Peyer's patch (tissue), 4 donors: ENCODE measurements around the gene CCDC200. TPM values are rescaled to one million over a fixed set of nuclear protein-coding genes. Genes with fewer than 3 reads are reported as not detected.
"Not testable (repeated sequence)": the region's sequence is repeated elsewhere in the genome, so short reads cannot be mapped to it uniquely, and the experiment has no call there.

Source experiments
- DNase-seq, 3 donors: peaks; one replicate each; pipeline ENCODE4 v3.0.0-alpha.2; 2017 to 2019
- H3K27ac ChIP-seq, 4 donors: fragments of 200-600 bp; sonication (generic); one replicate each; pipeline ENCODE4 v1.5.1; 2016 to 2019
- H3K27me3 ChIP-seq, 2 donors: fragments of 200-600 bp; sonication (generic); one replicate each; pipeline ENCODE4 v1.5.1; 2019
- H3K36me3 ChIP-seq, 3 donors: fragments of 200-600 bp; sonication (generic); one replicate each; pipeline ENCODE4 v1.5.1; 2016 to 2019
- H3K4me1 ChIP-seq, 4 donors: fragments of 200-600 bp; sonication (generic); one replicate each; pipeline ENCODE4 v1.5.1; 2016 to 2019
- H3K4me3 ChIP-seq, 4 donors: fragments of 200-600 bp; sonication (generic); 1 replicate in 3 of 4; 2 replicates in 1 of 4; pipeline ENCODE4 v1.5.1; 2016 to 2019; ENCODE audit warnings: mild to moderate bottlenecking in 1 of 4
- H3K9me3 ChIP-seq, 4 donors: fragments of 200-600 bp; sonication (generic); one replicate each; pipeline ENCODE4 v1.5.1; 2016 to 2019; ENCODE audit warnings: mild to moderate bottlenecking in 1 of 4
- POLR2A ChIP-seq, 2 donors: fragments of 450-650 bp; IDR thresholded peaks; one replicate each; pipeline ENCODE4 v1.5.1; 2017; ENCODE audit warnings: antibody characterized with exemption in 2 of 2, mild to moderate bottlenecking in 2 of 2, moderate library complexity in 2 of 2
- total RNA-seq, 4 donors: library from RNA; depleted of rRNA; stranded (reverse); fragments of >200 nt; gene quantifications; one replicate each; pipeline ENCODE4 v1.1.0, GENCODE V29; 2016
- TF ChIP-seq, protein P1 (sequence below), 6 experiments: fragments of 450-650 bp in 4 of 6; fragments of 200-600 bp in 2 of 6; sonication (generic) in 1 of 6; IDR thresholded peaks; one replicate each; pipeline ENCODE4 v1.5.1; 2017 to 2019; ENCODE audit warnings: antibody characterized with exemption in 6 of 6, mild to moderate bottlenecking in 3 of 6, moderate library complexity in 1 of 6

The CCDC200 gene
- total RNA-seq, 4 donors from 2014 or later = 1.5 TPM; not detected in 3

DNA sequence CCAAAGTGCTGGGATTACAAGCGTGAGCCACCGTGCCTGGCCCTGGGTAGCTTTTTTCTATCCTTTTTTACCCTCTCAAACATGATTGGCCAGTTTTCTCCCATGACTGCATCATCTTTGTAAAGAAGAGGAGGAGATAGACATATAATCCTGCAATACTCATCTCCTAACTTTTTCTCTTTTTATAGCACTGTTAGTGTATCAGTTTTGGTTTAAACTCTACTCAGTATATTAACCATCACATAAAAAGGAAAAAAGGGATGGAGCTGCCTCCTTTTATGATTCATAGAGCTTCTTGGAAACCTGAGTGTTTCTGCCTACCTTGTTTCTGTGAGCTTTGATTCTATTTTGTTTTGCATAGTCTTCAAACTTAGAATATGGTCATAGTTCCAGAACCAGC lies 28.8 kb downstream of the CCDC200 start:
- TF ChIP-seq, protein P1, sequence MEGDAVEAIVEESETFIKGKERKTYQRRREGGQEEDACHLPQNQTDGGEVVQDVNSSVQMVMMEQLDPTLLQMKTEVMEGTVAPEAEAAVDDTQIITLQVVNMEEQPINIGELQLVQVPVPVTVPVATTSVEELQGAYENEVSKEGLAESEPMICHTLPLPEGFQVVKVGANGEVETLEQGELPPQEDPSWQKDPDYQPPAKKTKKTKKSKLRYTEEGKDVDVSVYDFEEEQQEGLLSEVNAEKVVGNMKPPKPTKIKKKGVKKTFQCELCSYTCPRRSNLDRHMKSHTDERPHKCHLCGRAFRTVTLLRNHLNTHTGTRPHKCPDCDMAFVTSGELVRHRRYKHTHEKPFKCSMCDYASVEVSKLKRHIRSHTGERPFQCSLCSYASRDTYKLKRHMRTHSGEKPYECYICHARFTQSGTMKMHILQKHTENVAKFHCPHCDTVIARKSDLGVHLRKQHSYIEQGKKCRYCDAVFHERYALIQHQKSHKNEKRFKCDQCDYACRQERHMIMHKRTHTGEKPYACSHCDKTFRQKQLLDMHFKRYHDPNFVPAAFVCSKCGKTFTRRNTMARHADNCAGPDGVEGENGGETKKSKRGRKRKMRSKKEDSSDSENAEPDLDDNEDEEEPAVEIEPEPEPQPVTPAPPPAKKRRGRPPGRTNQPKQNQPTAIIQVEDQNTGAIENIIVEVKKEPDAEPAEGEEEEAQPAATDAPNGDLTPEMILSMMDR (IDR thresholded peaks at IDR 0.05) = no peak
- no peak for TF ChIP-seq POLR2A (IDR thresholded peaks at IDR 0.05)
- no peak for DNase-seq
- no peaks in the 10 kb centered on the region for H3K4me1 ChIP-seq
- H3K9me3 ChIP-seq = no peaks in the 10 kb centered on the region
- H3K36me3 ChIP-seq = peaks cover 0 to 100% (median 6%) of the 10 kb centered on the region in 3 donors
- no peaks in the 10 kb centered on the region for H3K27me3 ChIP-seq
- no peak overlapping the region for H3K27ac ChIP-seq
- no peak overlapping the region for H3K4me3 ChIP-seq

DNA sequence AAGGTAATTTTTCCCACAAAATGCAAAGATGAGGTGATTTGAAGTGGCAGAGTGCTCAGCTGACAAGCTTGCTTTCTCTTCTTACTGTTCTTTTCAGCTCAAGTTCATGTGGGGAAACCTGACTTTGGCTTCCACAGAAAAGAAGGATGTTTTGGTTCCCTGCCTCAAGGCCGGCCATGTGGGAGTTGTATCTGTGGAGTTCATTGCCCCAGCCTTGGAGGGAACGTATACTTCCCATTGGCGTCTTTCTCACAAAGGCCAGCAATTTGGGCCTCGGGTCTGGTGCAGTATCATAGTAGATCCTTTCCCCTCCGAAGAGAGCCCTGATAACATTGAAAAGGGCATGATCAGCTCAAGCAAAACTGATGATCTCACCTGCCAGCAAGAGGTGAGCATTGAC lies 35.2 kb downstream of the CCDC200 start:
- H3K36me3 ChIP-seq = peaks cover 0 to 100% (median 2%) of the 10 kb centered on the region in 3 donors
- no peak overlapping the region for H3K4me3 ChIP-seq
- TF ChIP-seq POLR2A (IDR thresholded peaks at IDR 0.05) = no peak
- TF ChIP-seq, protein P1 (IDR thresholded peaks at IDR 0.05) = no peak

DNA sequence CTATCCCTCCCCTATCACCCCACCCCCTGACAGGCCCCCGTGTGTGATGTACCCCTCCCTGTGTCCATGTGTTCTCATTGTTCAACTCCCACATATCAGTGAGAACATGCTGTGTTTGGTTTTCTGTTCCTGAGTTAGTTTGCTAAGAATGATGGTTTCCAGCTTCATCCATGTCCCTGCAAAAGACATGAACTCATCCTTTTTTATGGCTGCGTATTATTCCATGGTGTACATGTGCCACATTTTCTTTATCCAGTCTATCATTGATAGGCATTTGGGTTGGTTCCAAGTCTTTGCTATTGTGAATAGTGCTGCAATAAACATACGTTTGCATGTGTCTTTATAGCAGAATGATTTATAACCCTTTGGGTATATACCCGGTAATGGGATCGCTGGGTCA lies 41.8 kb downstream of the CCDC200 start:
- peaks cover 0 to 96% (median 0%) of the 10 kb centered on the region in 3 donors for H3K36me3 ChIP-seq
- not testable (repeated sequence) for DNase-seq, H3K4me1 ChIP-seq, H3K4me3 ChIP-seq, H3K27ac ChIP-seq, H3K9me3 ChIP-seq, H3K27me3 ChIP-seq

More for the DNA sequence above, 35.2 kb downstream of the CCDC200 start:
- H3K9me3 ChIP-seq = no peaks in the 10 kb centered on the region
- no peaks in the 10 kb centered on the region for H3K4me1 ChIP-seq
- no peaks in the 10 kb centered on the region for H3K27me3 ChIP-seq
- DNase-seq = no peak
- no peak overlapping the region for H3K27ac ChIP-seq

DNA sequence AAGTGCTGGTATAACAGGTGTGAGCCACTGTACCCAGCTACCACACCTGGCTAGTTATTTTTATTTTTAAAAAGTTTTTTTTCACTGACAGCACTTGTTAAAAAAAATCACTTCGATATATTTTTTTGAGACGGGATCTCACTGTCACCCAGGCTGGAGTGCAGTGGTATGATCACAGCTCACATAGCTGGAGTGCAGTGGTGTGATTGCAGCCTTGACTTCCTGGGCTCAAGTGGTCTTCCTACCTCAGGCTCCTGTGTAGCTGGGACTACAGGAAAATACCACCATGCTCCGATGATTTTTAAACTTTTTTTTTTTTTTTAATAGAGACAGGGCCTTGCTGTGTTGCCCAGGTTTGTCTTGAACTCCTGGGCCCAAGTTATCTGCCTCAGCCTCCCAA lies 44.5 kb downstream of the CCDC200 start:
- H3K27me3 ChIP-seq = no peaks in the 10 kb centered on the region
- H3K9me3 ChIP-seq = no peaks in the 10 kb centered on the region
- H3K36me3 ChIP-seq = peaks cover 0 to 96% (median 0%) of the 10 kb centered on the region in 3 donors
- no peak overlapping the region for H3K4me3 ChIP-seq
- no peak overlapping the region for H3K27ac ChIP-seq
- DNase-seq = no peak
- TF ChIP-seq POLR2A (IDR thresholded peaks at IDR 0.05) = no peak
- TF ChIP-seq, protein P1 (IDR thresholded peaks at IDR 0.05) = no peak
- H3K4me1 ChIP-seq = no peaks in the 10 kb centered on the region

DNA sequence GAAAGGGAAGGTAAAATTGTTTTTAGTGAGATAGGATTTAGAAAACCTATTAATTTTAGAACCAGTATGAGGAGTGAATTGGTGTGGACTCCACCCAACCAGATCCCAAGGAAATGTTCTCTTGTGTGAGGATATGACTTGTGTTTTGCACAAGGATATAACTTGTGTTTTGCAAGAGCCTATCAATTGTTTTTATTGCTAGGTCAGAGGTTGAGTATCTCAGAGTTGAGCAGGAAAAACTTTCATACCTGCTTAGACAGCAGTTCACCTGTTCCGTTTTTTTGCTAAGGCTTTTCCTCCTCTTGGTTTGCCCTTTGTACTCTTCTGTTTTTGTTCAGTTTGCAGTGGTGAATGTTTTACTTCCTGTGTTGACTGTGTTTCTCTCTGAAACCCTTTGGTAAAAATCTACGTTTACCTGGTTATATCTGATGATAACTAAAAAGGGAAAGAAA lies 52.3 kb downstream of the CCDC200 start:
- Histone ChIP-seq H3K27ac (peak overlapping the region in 3 of 4 donors; percentile 58 to 77 (median 71)), H3K36me3 (peaks cover 0 to 42% (median 0%) of the 10 kb centered on the region in 3 donors), H3K4me1 (peaks cover 0 to 57% (median 4%) of the 10 kb centered on the region in 4 donors), H3K9me3 (no peaks in the 10 kb centered on the region), H3K4me3 (no peak overlapping the region), H3K27me3 (no peaks in the 10 kb centered on the region)
- TF ChIP-seq, protein P1 (IDR thresholded peaks at IDR 0.05) = no peak
- peak; percentile 15 to 67 for TF ChIP-seq POLR2A (IDR thresholded peaks at IDR 0.05)
- DNase-seq = no peak

DNA sequence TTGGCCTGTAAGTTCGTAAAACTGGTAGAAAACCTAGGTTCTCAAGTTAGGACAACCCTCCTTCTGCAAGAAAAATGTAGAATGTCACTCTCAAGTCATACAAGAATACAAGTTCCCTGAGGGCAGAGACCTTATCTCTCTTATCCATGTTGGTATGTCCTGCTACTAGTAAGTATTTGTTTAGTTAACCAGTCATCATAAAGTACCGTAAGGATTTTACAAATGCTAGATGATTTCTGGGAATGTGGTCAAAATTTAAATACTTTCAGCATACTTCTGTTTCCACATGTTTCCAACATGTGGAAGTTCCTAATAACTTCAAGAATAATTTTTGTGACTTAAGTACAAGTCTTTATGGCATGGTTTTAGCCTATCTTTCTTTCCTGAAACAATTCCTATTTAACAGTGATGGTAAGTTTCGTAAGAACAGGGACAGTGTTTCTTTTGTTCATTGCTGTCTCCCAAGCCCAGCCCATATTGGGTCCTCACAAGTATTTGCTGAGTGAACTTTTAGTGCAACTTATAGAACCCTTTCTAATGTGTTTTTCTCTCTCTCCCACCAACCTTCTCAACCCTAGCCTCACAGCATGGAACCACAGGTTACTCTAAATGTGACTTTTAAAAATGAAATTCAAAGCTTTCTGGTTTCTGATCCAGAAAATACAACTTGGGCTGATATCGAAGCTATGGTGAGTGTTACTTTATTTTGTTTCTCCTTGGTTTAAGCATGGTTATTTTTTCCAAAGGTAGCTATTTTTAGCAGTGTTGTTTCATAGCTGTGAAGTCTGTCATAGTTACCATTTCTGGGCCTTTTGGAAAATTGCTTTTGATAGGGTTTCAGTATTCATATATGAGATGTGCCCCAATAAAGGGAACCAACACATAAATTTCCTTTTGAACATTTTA lies 53.0 kb downstream of the CCDC200 start:
- H3K4me1 ChIP-seq = peaks cover 0 to 57% (median 4%) of the 10 kb centered on the region in 4 donors
- H3K27me3 ChIP-seq = no peaks in the 10 kb centered on the region
- H3K27ac ChIP-seq = peak overlapping the region in 3 of 4 donors; percentile 34 to 71 (median 48)
- peaks cover 0 to 35% (median 0%) of the 10 kb centered on the region in 3 donors for H3K36me3 ChIP-seq
- H3K9me3 ChIP-seq = no peaks in the 10 kb centered on the region
- TF ChIP-seq, protein P1 (IDR thresholded peaks at IDR 0.05) = no peak
- no peak for TF ChIP-seq POLR2A (IDR thresholded peaks at IDR 0.05)
- no peak for DNase-seq
- no peak overlapping the region for H3K4me3 ChIP-seq
